CD4-positive, alpha-beta T cell treated with Interleukin-12 subunit alpha and Interleukin-12 subunit beta, for 1 hour (primary cell): ENCODE data around the gene AP5B1.

Experiments used
- DNase-seq: peaks from one replicate; pipeline ENCODE4 v3.0.0-alpha.2; 2020

Gene AP5B1

DNA sequence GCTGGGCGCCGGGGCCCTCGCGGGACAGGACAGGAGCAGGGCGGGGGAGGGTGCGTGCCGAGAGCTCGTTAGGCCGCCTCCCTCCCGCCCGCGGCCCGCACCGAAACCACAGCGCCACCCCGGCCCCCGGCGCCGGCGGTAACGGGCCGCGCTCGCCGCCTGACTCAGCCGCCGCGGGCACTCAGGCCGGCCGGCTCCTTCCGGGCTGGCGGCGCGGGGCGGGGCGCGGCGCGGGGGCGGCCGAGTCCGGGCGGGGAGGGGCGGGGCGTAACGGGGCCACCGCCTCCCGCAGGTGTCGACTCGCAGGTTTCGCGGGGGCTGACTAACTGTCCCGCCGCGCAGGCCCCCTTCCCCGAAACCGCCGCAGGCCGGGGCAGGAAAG, at the start of gene AP5B1:
Gene AP5B1 (minus strand): TSS at position 207 of the 382 bp plus-strand sequence. CDS start 385 bp downstream, outside the sequence.
- DNase-seq: peak; percentile 78

DNA sequence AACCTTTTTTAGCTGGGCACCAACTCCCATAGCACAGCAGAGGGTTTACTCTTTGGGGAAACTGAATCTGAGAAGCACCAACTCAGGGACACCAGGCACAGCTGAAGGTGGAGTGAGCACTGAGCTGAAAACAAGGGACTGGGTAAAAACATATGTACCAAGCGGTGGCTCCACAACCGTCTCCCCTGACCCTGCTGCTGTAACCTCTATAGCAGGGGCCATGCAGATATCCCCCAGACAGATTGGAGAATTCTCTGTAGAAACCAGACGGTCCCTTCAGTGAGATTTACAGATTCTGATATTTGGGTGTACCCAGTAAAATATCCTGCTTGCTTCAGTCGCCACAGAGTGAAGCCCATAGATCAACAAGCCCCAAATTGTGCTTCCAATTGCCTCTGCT, 48.7 kb upstream of the AP5B1 start:
- no peak for DNase-seq

DNA sequence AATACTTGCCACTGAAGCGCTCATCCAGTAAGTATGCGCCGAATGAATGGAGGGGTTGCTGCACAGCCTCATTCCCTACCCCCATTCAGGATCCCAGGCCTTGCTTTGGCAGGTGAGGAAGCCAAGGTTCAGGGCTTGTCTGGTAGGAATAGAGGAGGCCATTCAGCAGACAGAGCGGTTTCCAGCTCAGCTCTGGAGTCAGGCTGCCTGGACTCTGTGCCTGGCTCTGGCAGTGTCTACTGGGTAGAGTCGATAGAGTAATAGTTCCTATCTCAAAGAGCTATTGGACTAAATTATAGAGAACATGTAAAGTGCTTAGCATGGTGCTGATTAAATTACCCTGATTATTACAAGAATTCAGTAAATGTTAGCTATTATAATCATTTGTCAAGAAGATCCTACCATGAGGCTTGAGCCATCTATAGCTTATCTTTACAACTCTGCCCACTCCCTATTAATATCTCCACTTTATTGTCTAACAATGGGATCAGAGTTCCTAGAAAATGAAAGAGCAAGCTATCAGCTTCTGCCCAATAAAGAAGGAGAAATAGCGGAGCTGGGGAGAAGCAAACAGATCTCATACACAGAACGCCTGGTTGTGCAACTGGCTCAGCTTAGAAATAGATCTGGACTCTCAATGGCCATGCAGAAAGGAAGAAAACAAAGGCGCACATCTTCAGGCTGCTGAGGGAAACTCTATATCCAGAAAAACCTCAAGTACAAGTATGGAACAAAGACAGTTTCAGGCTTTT, 46.4 kb upstream of the AP5B1 start:
- no peak for DNase-seq

DNA sequence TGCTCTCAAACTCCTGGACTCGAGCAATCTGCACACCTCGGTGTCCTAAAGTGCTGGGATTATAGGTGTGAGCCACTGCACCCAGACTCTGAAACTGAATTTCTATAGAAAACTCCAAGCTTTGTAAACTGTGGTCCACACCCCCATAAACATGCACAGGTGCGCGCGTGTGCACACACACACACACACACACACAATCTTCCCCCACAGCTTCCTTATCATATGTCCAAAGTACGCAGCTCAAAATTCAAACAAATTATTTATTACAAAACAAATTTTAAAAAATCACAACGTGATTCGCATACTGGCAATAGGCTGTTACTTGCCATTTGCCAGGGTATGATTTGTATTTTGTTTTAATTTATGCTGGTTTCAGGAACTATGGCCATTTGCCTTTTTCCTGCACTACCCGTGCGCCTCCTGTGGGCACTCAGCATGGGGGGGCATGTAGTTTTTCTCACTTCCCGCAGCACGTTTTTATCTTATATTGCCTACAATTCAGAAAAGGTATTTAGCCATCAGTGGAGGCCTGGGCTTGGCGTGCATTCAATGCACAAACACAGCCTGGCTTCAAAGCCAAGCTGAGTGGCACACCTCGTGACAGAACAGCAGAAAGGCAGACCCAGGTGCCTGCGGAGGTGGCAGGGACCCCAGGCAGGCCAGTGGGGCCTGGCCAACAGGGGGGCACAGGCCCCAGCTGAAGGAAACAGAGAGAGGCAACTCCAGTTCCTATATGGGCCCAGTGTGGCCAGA, 42.2 kb upstream of the AP5B1 start:
- no peak for DNase-seq

DNA sequence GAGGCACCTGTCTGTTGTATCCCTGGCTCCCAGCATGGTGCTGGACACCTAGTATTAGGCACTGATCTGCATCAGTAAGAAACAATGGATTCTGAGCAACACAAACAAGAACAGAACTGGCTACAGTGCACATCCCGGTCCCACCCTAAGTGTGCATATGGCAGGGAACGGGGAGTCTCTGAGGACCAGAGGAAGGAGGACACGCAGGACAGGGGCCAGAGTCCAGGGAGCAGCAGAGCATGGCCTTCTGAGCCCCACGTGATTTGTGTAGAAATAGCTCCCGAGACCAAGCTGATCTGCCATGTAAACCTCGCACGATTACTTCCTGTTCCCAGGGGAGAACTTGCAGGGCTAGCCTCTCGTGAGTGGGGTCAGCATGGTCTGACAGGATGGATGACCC, 40.3 kb upstream of the AP5B1 start:
- no peak for DNase-seq

DNA sequence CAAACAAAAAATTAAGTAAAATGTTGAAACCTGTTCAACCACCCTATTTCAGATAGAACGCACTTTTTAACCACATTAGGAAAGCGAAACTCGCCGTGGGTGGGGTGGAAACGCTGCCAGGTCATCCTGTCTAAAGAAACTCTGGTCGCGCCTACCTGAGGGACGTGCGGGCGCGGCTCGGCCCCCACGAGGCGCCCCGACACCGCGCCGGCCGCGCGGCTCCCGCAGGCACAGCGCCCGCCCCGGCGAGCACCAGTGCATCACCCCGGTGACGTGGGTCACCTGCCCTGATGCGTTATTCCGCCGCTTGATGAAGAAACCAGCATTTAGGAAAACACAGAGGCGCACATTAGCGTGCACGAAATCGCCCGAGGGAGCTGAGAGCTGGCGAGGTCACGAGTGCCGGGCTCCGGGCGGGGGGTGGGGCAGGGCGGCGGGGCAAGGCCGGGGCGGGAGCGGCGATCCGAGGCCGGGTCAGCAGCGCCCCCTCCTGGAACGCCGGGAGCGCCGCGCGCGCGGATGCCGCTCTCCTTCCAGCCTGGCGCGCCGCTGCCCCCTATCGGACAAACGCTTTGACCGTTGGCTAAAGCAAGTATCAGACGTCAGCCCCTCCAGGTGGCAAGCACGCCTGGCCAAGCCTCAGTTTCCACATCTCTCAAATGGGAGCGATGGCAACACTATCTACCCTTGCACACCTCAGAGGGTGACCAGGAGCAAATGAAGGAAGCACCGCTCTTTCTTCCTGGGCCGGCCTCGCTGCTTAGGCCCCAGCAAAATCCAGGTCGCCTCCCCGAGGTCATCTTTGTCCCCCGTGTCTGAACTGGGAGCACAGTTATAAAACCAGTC, 37.3 kb upstream of the AP5B1 start:
- peak; percentile 93 for DNase-seq

GRCh38 chr11:65817312-65817834, 36.6 kb upstream of the AP5B1 start:
- DNase-seq: no peak

GRCh38 chr11:65816696-65817095, 35.9 kb upstream of the AP5B1 start:
- no peak for DNase-seq

DNA sequence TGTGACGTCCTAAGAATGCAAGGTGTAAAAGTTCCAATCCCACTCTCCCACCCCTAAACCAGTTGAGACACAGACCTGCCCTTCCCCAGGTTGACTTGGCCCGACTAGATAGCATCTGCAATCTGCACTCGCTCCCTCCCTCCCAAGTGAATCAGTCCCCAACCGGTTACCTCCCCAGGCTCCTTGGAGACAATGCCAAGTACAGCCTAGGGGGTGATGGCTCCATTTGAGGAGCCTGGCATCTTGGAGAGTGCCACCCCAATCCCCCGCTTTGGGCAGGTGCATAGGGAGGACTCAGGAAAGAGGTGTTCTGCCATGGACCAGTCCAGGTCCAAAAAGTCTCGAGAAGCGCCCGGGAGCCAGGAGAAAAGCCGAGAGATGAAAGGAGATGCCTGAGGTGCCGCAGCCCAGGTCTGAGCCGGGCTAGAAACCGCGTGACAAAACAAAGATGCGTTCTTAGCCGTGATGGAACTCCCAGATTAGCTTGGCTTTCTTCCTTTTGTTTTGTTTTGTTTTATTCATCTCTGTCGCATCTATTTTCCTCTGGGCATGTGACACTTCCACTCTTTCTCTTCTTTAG, 34.3 kb upstream of the AP5B1 start:
- DNase-seq: no peak

GRCh38 chr11:65814131-65814985, 33.6 kb upstream of the AP5B1 start:
- peak; percentile 7 for DNase-seq

DNA sequence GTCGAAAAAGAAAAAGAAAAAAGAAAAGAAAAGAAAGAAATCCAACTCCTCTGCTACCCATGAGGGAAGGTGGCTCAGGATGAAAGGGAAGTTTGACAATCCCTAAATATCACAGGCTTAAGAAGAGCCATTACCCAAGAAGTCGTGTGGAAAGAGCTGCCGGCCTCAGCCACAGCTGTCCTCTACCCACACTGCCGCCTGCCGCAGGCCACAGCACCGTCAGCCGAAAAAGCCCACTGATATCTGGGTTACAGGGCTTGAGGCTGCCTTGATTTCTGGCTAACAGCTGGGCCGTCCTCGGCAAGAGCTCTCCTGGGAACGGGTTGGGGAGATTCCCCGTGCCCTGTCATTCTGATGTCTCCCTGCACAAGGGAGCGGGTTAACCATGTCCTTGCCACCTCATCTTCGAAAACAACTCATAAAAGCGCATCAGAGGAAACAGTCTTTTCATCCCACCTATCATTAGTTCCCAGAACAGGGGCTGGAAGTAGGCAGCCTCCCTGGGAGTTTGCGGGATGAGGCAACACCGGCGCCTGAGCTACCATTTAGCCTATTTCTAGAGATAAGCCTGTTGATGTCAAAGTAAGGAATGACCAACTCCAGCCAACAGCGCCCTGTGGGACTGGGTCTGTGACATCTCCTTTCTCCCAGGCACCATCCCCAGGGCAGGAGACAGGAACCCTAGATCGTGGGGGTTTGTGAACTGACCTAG, 31.1 kb upstream of the AP5B1 start:
- no peak for DNase-seq

DNA sequence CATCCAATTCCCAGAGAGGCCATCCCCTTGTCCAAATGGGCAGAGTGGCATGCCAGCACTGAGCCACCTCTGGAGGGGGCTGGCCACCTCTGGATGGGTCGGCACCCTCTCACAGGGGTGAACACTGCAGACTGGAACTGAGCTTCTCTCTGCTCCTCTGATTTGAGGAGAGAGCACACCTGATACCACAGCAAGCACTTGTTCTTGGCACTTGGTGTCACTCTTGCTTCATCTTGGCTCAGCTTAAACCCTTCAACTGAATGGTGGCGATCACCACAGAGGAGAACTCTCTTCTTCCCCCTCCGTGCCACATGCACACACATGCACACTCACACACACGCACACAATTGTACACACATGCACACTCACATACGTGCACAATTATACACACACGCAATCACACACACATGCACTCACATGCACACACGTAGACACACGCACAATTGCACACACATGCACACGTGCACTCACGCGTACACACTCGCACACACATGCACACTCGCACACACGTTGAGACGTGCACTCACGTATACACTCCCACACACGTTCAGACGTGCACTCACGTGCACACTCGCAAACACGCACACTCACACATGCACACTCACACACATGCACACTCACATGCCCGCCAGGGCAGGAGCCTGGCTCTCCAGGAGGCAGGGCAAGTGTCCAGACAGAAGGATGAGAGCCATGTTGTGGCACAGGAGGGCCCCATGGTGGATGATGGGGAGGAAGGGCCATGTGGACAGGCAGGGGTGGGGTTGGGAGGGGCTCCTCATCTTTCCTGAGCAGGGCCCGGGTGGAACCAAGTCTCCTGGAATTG, 29.5 kb upstream of the AP5B1 start:
- DNase-seq: peak; percentile 36

GRCh38 chr11:65809496-65809895, 28.7 kb upstream of the AP5B1 start:
- DNase-seq: no peak

GRCh38 chr11:65808744-65809341, 28.1 kb upstream of the AP5B1 start:
- no peak for DNase-seq

GRCh38 chr11:65806979-65807378, 26.2 kb upstream of the AP5B1 start:
- no peak for DNase-seq

DNA sequence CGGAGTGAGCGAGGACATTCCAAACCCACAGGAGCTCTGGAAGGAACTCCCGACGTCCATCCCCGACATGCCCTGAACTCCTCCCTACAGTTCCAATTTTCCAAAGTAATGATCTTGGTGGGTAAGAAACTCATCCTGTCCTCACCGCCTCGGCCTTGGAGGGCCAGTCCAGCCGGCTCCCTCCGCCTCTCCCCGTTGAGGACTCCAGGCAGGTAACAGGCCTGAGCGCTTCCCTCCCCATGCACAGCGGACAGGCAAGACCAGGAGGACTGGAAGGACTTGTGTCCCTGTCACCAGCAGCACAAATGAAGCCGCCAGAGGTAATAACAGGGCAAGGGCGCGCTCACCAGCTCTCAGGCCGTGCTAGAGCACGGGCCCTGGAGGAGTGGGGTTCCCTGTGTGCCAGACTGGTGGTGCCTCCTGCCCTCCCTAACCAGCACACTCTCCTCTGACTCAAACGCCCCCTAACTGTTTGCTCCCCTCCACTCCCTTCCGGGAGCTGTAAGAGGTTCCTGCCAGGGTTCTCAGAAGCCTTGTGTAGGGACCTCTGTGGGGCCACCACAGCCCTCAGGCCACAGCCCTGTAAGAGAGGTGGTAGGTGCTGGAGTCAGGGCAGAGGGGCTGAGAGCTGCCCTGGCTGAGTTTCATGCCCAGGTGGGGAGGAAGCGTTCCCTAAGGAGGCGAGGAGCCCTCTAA, 23.2 kb upstream of the AP5B1 start:
- no peak for DNase-seq

DNA sequence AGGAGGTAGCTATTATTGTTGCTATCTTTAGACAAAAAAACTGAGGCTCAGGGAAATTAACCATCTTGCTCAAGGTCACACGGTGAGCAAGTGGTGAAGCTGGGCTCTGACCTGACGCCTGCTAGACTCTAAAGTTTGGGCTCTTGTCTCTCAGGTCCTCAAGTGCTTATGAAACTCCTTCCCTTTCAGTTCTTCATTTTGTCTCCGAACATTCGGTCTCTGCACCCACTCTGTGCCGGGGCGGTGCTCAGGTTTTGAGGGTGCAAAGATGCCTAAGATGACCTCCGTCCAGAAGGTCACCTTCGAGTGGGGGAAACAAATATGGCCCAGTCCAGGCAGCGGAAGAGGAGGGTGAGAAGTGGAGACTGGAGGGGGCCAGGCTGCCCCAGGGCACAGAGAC, 22.1 kb upstream of the AP5B1 start:
- no peak for DNase-seq

DNA sequence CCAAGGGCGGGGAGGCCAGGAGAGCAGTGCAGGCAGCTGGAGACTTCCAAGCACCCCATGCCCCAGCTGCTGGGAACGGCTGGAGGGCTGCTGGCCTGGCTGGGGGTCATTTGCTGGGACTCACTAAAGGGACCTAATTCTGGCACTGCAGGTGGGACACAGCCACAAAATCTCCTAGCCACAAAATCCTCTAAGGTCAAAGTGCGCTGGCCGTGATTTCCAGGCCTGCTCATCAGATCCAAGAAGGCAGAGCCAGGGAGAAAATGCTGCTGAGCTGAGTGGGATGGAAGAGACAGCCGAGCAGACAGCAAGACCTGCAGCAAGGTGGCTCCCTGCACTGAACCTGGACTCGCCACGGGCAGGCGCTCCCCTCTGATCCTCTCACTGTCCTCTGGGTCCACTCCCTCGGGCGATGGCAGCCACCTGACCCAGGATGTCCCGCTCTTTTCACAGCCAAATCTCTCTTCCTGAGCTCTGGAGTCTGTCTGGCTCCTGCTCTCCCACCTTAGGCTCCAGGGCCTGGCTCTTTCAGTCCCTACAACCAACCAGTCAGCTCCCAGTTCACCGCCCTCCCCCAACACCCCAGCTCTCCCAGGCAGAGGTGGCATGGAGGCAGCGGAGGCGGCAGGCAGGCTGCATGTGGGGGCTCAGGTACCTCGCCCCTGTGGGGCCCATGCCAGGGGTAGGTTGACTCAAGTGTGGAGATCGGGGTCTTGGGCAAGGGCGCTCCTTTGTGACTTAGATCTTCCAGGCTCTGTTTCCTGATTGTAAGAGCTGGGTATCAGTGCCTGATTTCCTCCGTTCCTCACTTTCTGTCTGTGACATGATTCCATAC, 20.6 kb upstream of the AP5B1 start:
- no peak for DNase-seq
